Thoracic aorta (tissue), 2 donors: ENCODE data around the gene CAMK2A. TPM values are rescaled to one million over a fixed set of nuclear protein-coding genes. Genes with fewer than 3 reads are reported as not detected.

Experiments used
- ATAC-seq: fragments of 150-250 bp; one replicate; pipeline ENCODE4 v1.8.0; 2017; ENCODE audit warnings: low read depth; ENCODE audit not compliant: insufficient number of reproducible peaks, low FRiP score
- DNase-seq: peaks from one replicate; pipeline ENCODE4 v3.0.0-alpha.2; 2020; ENCODE audit warnings: low spot score
- H3K27ac ChIP-seq, 2 donors: fragments of 200-600 bp; sonication (generic); 1 replicate in 1 of 2; 2 replicates in 1 of 2; pipeline ENCODE4 v1.5.1; 2016; ENCODE audit warnings: mild to moderate bottlenecking in 2 of 2, moderate library complexity in 2 of 2
- H3K27me3 ChIP-seq: fragments of 200-600 bp; sonication (generic); replicated peaks from 2 replicates; pipeline ENCODE4 v1.6.0; 2016; ENCODE audit warnings: mild to moderate bottlenecking; ENCODE audit not compliant: insufficient read depth
- H3K36me3 ChIP-seq: fragments of 200-600 bp; sonication (generic); one replicate; pipeline ENCODE4 v1.5.1; 2016
- H3K4me1 ChIP-seq, 2 donors: fragments of 200-600 bp; sonication (generic); 1 replicate in 1 of 2; 2 replicates in 1 of 2; pipeline versions ENCODE4 v1.5.1 to v1.6.0; 2016; ENCODE audit warnings: low read depth in 2 of 2, mild to moderate bottlenecking in 1 of 2; ENCODE audit not compliant: control insufficient read depth in 1 of 2
- H3K4me3 ChIP-seq: fragments of 200-600 bp; sonication (generic); 2 replicates; pipeline ENCODE4 v1.5.1; 2016; ENCODE audit warnings: mild to moderate bottlenecking
- H3K9me3 ChIP-seq: fragments of 200-600 bp; sonication (generic); 2 replicates; pipeline ENCODE4 v1.5.1; 2016
- total RNA-seq, 2 donors: library from RNA; depleted of rRNA; stranded (reverse); fragments of >200 nt; gene quantifications; one replicate each; pipeline versions ENCODE4 v1.1.0 to v1.2.3, GENCODE V29; 2016
- TF ChIP-seq, protein P1 (sequence below): fragments of 200-600 bp; sonication (generic); IDR thresholded peaks from one replicate; pipeline ENCODE4 v1.5.1; 2019; ENCODE audit warnings: antibody characterized with exemption

Gene CAMK2A
- total RNA-seq, 2 donors from 2014 or later, result 0.35 TPM; not detected in 1

- TF ChIP-seq, protein P1, sequence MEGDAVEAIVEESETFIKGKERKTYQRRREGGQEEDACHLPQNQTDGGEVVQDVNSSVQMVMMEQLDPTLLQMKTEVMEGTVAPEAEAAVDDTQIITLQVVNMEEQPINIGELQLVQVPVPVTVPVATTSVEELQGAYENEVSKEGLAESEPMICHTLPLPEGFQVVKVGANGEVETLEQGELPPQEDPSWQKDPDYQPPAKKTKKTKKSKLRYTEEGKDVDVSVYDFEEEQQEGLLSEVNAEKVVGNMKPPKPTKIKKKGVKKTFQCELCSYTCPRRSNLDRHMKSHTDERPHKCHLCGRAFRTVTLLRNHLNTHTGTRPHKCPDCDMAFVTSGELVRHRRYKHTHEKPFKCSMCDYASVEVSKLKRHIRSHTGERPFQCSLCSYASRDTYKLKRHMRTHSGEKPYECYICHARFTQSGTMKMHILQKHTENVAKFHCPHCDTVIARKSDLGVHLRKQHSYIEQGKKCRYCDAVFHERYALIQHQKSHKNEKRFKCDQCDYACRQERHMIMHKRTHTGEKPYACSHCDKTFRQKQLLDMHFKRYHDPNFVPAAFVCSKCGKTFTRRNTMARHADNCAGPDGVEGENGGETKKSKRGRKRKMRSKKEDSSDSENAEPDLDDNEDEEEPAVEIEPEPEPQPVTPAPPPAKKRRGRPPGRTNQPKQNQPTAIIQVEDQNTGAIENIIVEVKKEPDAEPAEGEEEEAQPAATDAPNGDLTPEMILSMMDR, result no peak
- Histone ChIP-seq H3K36me3 (no peaks in the 10 kb centered on the region), H3K9me3 (no peaks in the 10 kb centered on the region), H3K4me3 (no peak overlapping the region), H3K27me3 (no peaks in the 10 kb centered on the region), H3K27ac (no peak overlapping the region), H3K4me1 (no peaks in the 10 kb centered on the region)
- DNase-seq (no peak), ATAC-seq (no peak)
These were observed 44.3 kb downstream of the CAMK2A start for GRCh38 chr5:150245111-150245789.

GRCh38 chr5:150244209-150244608, 45.4 kb downstream of the CAMK2A start:
- Histone ChIP-seq H3K4me1 (no peaks in the 10 kb centered on the region), H3K4me3 (no peak overlapping the region), H3K36me3 (no peaks in the 10 kb centered on the region), H3K9me3 (no peaks in the 10 kb centered on the region), H3K27ac (no peak overlapping the region), H3K27me3 (no peaks in the 10 kb centered on the region)
- TF ChIP-seq, protein P1, result no peak
- no peak for DNase-seq
- ATAC-seq, result no peak

DNA sequence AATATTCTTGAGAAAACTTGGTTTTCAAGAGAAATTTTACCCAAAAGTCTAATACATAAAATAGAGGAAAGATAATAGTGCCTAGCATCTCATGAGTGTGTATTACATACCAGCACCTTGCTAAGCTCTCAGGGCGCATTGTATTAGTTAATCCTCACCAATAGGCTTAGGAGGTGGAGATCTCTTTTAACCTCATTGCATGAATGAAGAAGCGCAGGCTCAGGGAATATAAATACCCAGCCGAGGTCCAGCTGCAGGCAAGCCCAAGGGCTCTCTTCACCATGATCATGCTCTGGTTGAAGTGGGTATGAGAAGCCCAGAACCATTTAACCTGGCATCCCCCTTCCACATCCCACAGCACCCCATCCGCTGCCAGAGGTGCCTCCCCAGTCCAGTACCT, 46.0 kb downstream of the CAMK2A start:
- no peak overlapping the region for H3K4me3 ChIP-seq
- no peak overlapping the region for H3K27ac ChIP-seq
- no peaks in the 10 kb centered on the region for H3K9me3 ChIP-seq
- no peaks in the 10 kb centered on the region for H3K27me3 ChIP-seq
- DNase-seq (no peak), ATAC-seq (no peak)
- TF ChIP-seq, protein P1, result no peak
- H3K36me3 ChIP-seq, result no peaks in the 10 kb centered on the region
- no peaks in the 10 kb centered on the region for H3K4me1 ChIP-seq

GRCh38 chr5:150242251-150242894, 47.2 kb downstream of the CAMK2A start:
- no peaks in the 10 kb centered on the region for H3K9me3 ChIP-seq
- no peaks in the 10 kb centered on the region for H3K27me3 ChIP-seq
- H3K4me3 ChIP-seq, result no peak overlapping the region
- DNase-seq (no peak), ATAC-seq (no peak)
- TF ChIP-seq, protein P1, result no peak
- no peaks in the 10 kb centered on the region for H3K4me1 ChIP-seq
- no peak overlapping the region for H3K27ac ChIP-seq
- H3K36me3 ChIP-seq, result no peaks in the 10 kb centered on the region

GRCh38 chr5:150241298-150242160, 48.0 kb downstream of the CAMK2A start:
- DNase-seq, result no peak
- Histone ChIP-seq H3K27ac (no peak overlapping the region), H3K36me3 (no peaks in the 10 kb centered on the region), H3K9me3 (no peaks in the 10 kb centered on the region), H3K27me3 (no peaks in the 10 kb centered on the region), H3K4me1 (no peaks in the 10 kb centered on the region), H3K4me3 (no peak overlapping the region)
- TF ChIP-seq, protein P1, result no peak
- no peak for ATAC-seq
